Motor neuron (in vitro differentiated cells): ENCODE measurements around the gene POLR2H. TPM values are rescaled to one million over a fixed set of nuclear protein-coding genes. Genes with fewer than 3 reads are reported as not detected.
A peak's percentile ranks its signal among the peaks of the same experiment; 100 is the strongest.

Experiments
- ATAC-seq, 8 experiments: fragments of 200-7000 bp; cut with Tn5 transposase; replicated peaks in 6 of 8; 2 replicates each; pipeline ENCODE4 v1.8.0; 2021; ENCODE audit warnings: mild to moderate bottlenecking in 8 of 8, moderate library complexity in 8 of 8
- H3K27ac ChIP-seq, 2 donors: fragments of 250-450 bp; sonication (Bioruptor Pico); 2 replicates each; pipeline ENCODE4 v1.9.0; 2021; ENCODE audit warnings: antibody characterized with exemption in 2 of 2, mild to moderate bottlenecking in 2 of 2, moderate library complexity in 1 of 2
- H3K4me1 ChIP-seq, 2 donors: fragments of 250-450 bp; sonication (Bioruptor Pico); replicated peaks in 1 of 2; 2 replicates each; pipeline ENCODE4 v1.6.1; 2021; ENCODE audit warnings: antibody characterized with exemption in 2 of 2, mild to moderate bottlenecking in 2 of 2, moderate library complexity in 1 of 2
- H3K4me3 ChIP-seq, 5 donors: fragments of 250-450 bp; sonication (Bioruptor Pico); 2 replicates each; pipeline ENCODE4 v1.9.0; 2021; ENCODE audit warnings: antibody characterized with exemption in 5 of 5, mild to moderate bottlenecking in 5 of 5, moderate library complexity in 4 of 5
- WGBS, 10 experiments: fragments of 450-650 bp; shearing (Covaris generic); methylation state at CpG; one replicate each; pipeline ENCODE4 v1.0.0; 2022; 5-methylcytosine and 5-hydroxymethylcytosine counted together
- in situ Hi-C, 9 experiments: fragments of 400-800 bp; cut with MboI; loops; one replicate each; pipeline ENCODE4 v1.15.0; 2021; ENCODE audit warnings: low sequenced_read_pairs in 9 of 9, low pct_unique_long_range_greater_than_20kb in 2 of 9; ENCODE audit not compliant: unreplicated experiment in 9 of 9
- total RNA-seq, 8 experiments: library from RNA; unstranded; fragments of 300-600 nt; gene quantifications; 2 replicates each; pipeline versions ENCODE4 v1.2.3 to v1.2.4, GENCODE V29; 2022

POLR2H gene
- total RNA-seq, 8 experiments from 2014 or later, result 61.7 to 120 (median 98.1) TPM

GRCh38 chr3:184371570-184372018 lies 10.1 kb downstream of the POLR2H start:
- Histone ChIP-seq H3K4me3 (no peak overlapping the region), H3K27ac (no peak overlapping the region), H3K4me1 (peaks cover 7% of the 10 kb centered on the region in 2 donors)
- 0 to 67% (median 44%) methylated on average over 1 to 5 of the region's 5 CpGs for WGBS, 10 experiments
- in situ Hi-C loops, result loop anchor here in 7 of 9 experiments (10.0 to 25.0 kb wide), 5 partner anchors 163 to 416 kb away; no protein-coding TSS in a partner anchor
- peak; percentile 39 to 98 (median 95) for ATAC-seq

GRCh38 chr3:184372296-184372821 lies 10.8 kb downstream of the POLR2H start:
- Histone ChIP-seq H3K27ac (no peak overlapping the region), H3K4me3 (no peak overlapping the region), H3K4me1 (peaks cover 8 to 11% of the 10 kb centered on the region in 2 donors)
- WGBS, 10 experiments, result 56 to 100% (median 76%) methylated on average over 1 to 4 of the region's 8 CpGs; no CpG with 5 or more reads in 5 of the 10 experiments
- in situ Hi-C loops, result loop anchor here in 7 of 9 experiments (10.0 to 25.0 kb wide), 5 partner anchors 162 to 415 kb away; no protein-coding TSS in a partner anchor
- ATAC-seq, result peak in 2 of 8 experiments; percentile 11 to 13

- H3K27ac ChIP-seq, result no peak overlapping the region
- H3K4me1 ChIP-seq, result peaks cover 13 to 16% of the 10 kb centered on the region in 2 donors
- WGBS, 10 experiments, result 11 to 77% (median 36%) methylated on average over 1 to 3 of the region's 5 CpGs; no CpG with 5 or more reads in 6 of the 10 experiments
- no peak overlapping the region for H3K4me3 ChIP-seq
- ATAC-seq, result peak in 2 of 8 experiments; percentile 0 to 2
- in situ Hi-C loops, result loop anchor here in 7 of 9 experiments (10.0 to 25.0 kb wide), 5 partner anchors 162 to 414 kb away; no protein-coding TSS in a partner anchor
Observed at GRCh38 chr3:184372911-184373310, 11.4 kb downstream of the POLR2H start.

GRCh38 chr3:184373422-184373821 lies 11.9 kb downstream of the POLR2H start:
- no peak overlapping the region for H3K4me3 ChIP-seq
- no peak overlapping the region for H3K27ac ChIP-seq
- WGBS, 10 experiments, result 0 to 100% (median 70%) methylated on average over 1 to 5 of the region's 6 CpGs; no CpG with 5 or more reads in 3 of the 10 experiments
- ATAC-seq, result peak in 3 of 8 experiments; percentile 9 to 56 (median 55)
- in situ Hi-C loops, result loop anchor here in 7 of 9 experiments (10.0 to 25.0 kb wide), 5 partner anchors 161 to 414 kb away; no protein-coding TSS in a partner anchor
- peaks cover 18 to 22% of the 10 kb centered on the region in 2 donors for H3K4me1 ChIP-seq

GRCh38 chr3:184375747-184376461 lies 14.4 kb downstream of the POLR2H start:
- no peak overlapping the region for H3K27ac ChIP-seq
- in situ Hi-C loops, result loop anchor here in 4 of 9 experiments (10.0 to 25.0 kb wide), 3 partner anchors 159 to 169 kb away; no protein-coding TSS in a partner anchor
- 33 to 100% (median 85%) methylated on average over 1 to 7 of the region's 12 CpGs; no CpG with 5 or more reads in 2 of the 10 experiments for WGBS, 10 experiments
- no peak overlapping the region for H3K4me3 ChIP-seq
- no peak for ATAC-seq
- H3K4me1 ChIP-seq, result peaks cover 25 to 35% of the 10 kb centered on the region in 2 donors

- H3K4me1 ChIP-seq, result peaks cover 18 to 32% of the 10 kb centered on the region in 2 donors
- ATAC-seq, result no peak
- H3K4me3 ChIP-seq, result no peak overlapping the region
- 66 to 100% (median 100%) methylated on average over 1 to 3 of the region's 5 CpGs; no CpG with 5 or more reads in 5 of the 10 experiments for WGBS, 10 experiments
- in situ Hi-C loops, result loop anchor here in 4 of 9 experiments (10.0 to 25.0 kb wide), 3 partner anchors 157 to 167 kb away; no protein-coding TSS in a partner anchor
- no peak overlapping the region for H3K27ac ChIP-seq
Observed at GRCh38 chr3:184377374-184377773, 15.9 kb downstream of the POLR2H start.

GRCh38 chr3:184377882-184378445 lies 16.5 kb downstream of the POLR2H start, which contains the start of gene THPO:
TSS of gene THPO (minus strand) at chr3:184378207. CDS start at chr3:184376259, 1,948 bp downstream.
- peaks cover 18 to 31% of the 10 kb centered on the region in 2 donors for H3K4me1 ChIP-seq
- H3K27ac ChIP-seq, result no peak within 1 kb of the TSS
- 17 to 60% (median 59%) methylated on average over 1 to 5 of the region's 7 CpGs; no CpG with 5 or more reads in 7 of the 10 experiments for WGBS, 10 experiments
- H3K4me3 ChIP-seq, result peak within 1 kb of the TSS in 1 of 5 donors; percentile 12
- in situ Hi-C loops, result loop anchor here in 4 of 9 experiments (10.0 to 25.0 kb wide), 3 partner anchors 157 to 167 kb away; no protein-coding TSS in a partner anchor
- ATAC-seq, result peak in 7 of 8 experiments; percentile 5 to 37 (median 24)

GRCh38 chr3:184378651-184379357 lies 17.3 kb downstream of the POLR2H start:
- WGBS, 10 experiments, result 20 to 92% (median 63%) methylated on average over 1 to 7 of the region's 10 CpGs; no CpG with 5 or more reads in 2 of the 10 experiments
- H3K4me3 ChIP-seq, result peak overlapping the region in 3 of 5 donors; percentile 54 to 89 (median 80)
- in situ Hi-C loops, result loop anchor here in 4 of 9 experiments (10.0 to 25.0 kb wide), 3 partner anchors 156 to 166 kb away; no protein-coding TSS in a partner anchor
- no peak for ATAC-seq
- peak overlapping the region in 1 of 2 donors; percentile 82 for H3K27ac ChIP-seq
- H3K4me1 ChIP-seq, result peaks cover 18 to 31% of the 10 kb centered on the region in 2 donors

- peak; percentile 22 to 77 (median 68) for ATAC-seq
- in situ Hi-C loops, result loop anchor here in 4 of 9 experiments (10.0 to 25.0 kb wide), 3 partner anchors 155 to 165 kb away; no protein-coding TSS in a partner anchor
- WGBS, 10 experiments, result 33 to 60% (median 43%) methylated on average over 2 to 3 of the region's 71 CpGs; no CpG with 5 or more reads in 7 of the 10 experiments
- H3K4me3 ChIP-seq, result peak within 1 kb of the TSS; percentile 49 to 89 (median 54)
- H3K27ac ChIP-seq, result peak within 1 kb of the TSS; percentile 3 to 82
- peaks cover 18 to 31% of the 10 kb centered on the region in 2 donors for H3K4me1 ChIP-seq
Observed at GRCh38 chr3:184379358-184380184, 18.1 kb downstream of the POLR2H start, which contains the start of gene CHRD. TSS of gene CHRD (plus strand) at chr3:184380054. CDS start at chr3:184380319, 265 bp downstream.

GRCh38 chr3:184380185-184380626 lies 18.7 kb downstream of the POLR2H start:
- in situ Hi-C loops, result loop anchor here in 1 of 9 experiments (25.0 kb wide), 1 partner anchor 157 kb away; no protein-coding TSS in a partner anchor
- peak; percentile 15 to 77 (median 60) for ATAC-seq
- WGBS, 10 experiments, result no CpG with 5 or more reads among the region's 62 CpGs
- H3K27ac ChIP-seq, result peak overlapping the region in 1 of 2 donors; percentile 82
- peaks cover 18 to 31% of the 10 kb centered on the region in 2 donors for H3K4me1 ChIP-seq
- peak overlapping the region; percentile 49 to 89 (median 54) for H3K4me3 ChIP-seq
